ENCODE results near the gene PUM1. TPM values are rescaled to one million over a fixed set of nuclear protein-coding genes. Genes with fewer than 3 reads are reported as not detected.

PUM1 gene
- total RNA-seq, 4 donors from 2014 or later = 66.7 to 121 (median 83.9) TPM

- TF ChIP-seq CTCF (IDR thresholded peaks at IDR 0.05) = no peak
- DNase-seq (ENCODE audit: low spot score) = no peak
- ATAC-seq (ENCODE audit: low FRiP score) = no peak
Observed at GRCh38 chr1:30884723-30885122, 180.8 kb downstream of the PUM1 start.

- DNase-seq (ENCODE audit: low spot score) = no peak
- no peak for ATAC-seq (ENCODE audit: low FRiP score)
- TF ChIP-seq CTCF (IDR thresholded peaks at IDR 0.05) = no peak
Observed at GRCh38 chr1:30883389-30884172, 181.9 kb downstream of the PUM1 start.

- ATAC-seq (ENCODE audit: low FRiP score) (no peak), DNase-seq (ENCODE audit: low spot score) (no peak)
- no peak for TF ChIP-seq CTCF (IDR thresholded peaks at IDR 0.05)
Observed at GRCh38 chr1:30882678-30883388, 182.7 kb downstream of the PUM1 start.

Small RNA genes lying within 50 kb of the gene (small RNA-seq; reads per million reads assigned to genes)
- gene AL356320.1 = not detected
- gene RN7SL371P = not detected

Other genes starting within 250 kb of the PUM1 start
- 10 to 100 TPM; 27.3 to 38.1 (median 30.8) TPM for gene SDC3, start 157.0 kb downstream of the PUM1 start, total RNA-seq
- gene NKAIN1, start 174.2 kb upstream of the PUM1 start, total RNA-seq = not detected
- gene SNRNP40, start 231.1 kb upstream of the PUM1 start, total RNA-seq = 10 to 100 TPM; 32.5 to 53.2 (median 42.0) TPM
- 10 to 100 TPM; 18.3 to 22.5 (median 18.8) TPM for gene ZCCHC17, start 231.3 kb upstream of the PUM1 start, total RNA-seq

Measured in omental fat pad (tissue), 4 donors.